Colonic mucosa (tissue), 4 donors: ENCODE results near the gene CFAP58. TPM values are rescaled to one million over a fixed set of nuclear protein-coding genes. Genes with fewer than 3 reads are reported as not detected.

ENCODE experiments used
- DNase-seq: peaks from one replicate; pipeline ENCODE4 v3.0.0-alpha.2; 2020
- H3K27ac ChIP-seq: fragments of 200-600 bp; one replicate; pipeline ENCODE4 v1.8.0; 2021
- H3K27me3 ChIP-seq: fragments of 200-600 bp; one replicate; pipeline ENCODE4 v1.8.0; 2021
- H3K36me3 ChIP-seq: fragments of 200-600 bp; one replicate; pipeline ENCODE4 v1.8.0; 2021
- H3K4me1 ChIP-seq: fragments of 200-600 bp; one replicate; pipeline ENCODE4 v1.8.0; 2021; ENCODE audit warnings: mild to moderate bottlenecking
- H3K4me3 ChIP-seq: fragments of 200-600 bp; one replicate; pipeline ENCODE4 v1.8.0; 2021
- H3K9ac ChIP-seq, 2 donors: one replicate each; pipeline ENCODE4 v1.7.0; 2013; ENCODE audit warnings: control low read depth in 2 of 2, low read depth in 2 of 2, low read length in 2 of 2
- H3K9me3 ChIP-seq: fragments of 200-600 bp; one replicate; pipeline ENCODE4 v1.8.0; 2021
- CTCF ChIP-seq: fragments of 200-600 bp; IDR thresholded peaks from one replicate; pipeline ENCODE4 v1.8.0; 2022; ENCODE audit warnings: antibody characterized with exemption, mild to moderate bottlenecking
- intact Hi-C: fragments of 100-400 bp; cut with DNase I; formaldehyde crosslinking; loops from one replicate; pipeline ENCODE4 v1.14.1; 2022
- total RNA-seq, 2 donors: library from RNA; stranded (reverse); fragmentation: NEBNext Ultra II Directional in 1 of 2; extraction: Animal tissue kit (Norgen Biotek cat#: 25700) in 1 of 2; gene quantifications; one replicate each; pipeline ENCODE4 v1.2.1, GENCODE V29; 2021
- donor health status: healthy.
- donor health status: DM: no; HTN: no; CAD: no.
- donor health status: DM: no; HTN: no; CAD: no.

The CFAP58 gene
- total RNA-seq, 2 donors from 2014 or later: 0.11 TPM; not detected in 1

- Histone ChIP-seq H3K27ac (no peak overlapping the region), H3K4me1 (no peaks in the 10 kb centered on the region), H3K27me3 (no peaks in the 10 kb centered on the region), H3K4me3 (no peak overlapping the region), H3K9ac (no peak overlapping the region), H3K36me3 (no peaks in the 10 kb centered on the region), H3K9me3 (no peaks in the 10 kb centered on the region)
- no peak for TF ChIP-seq CTCF
- intact Hi-C loops: no loop called here
- DNase-seq: no peak
Measured at GRCh38 chr10:104486803-104487202, 133.2 kb downstream of the CFAP58 start.

- Histone ChIP-seq H3K9ac (no peak overlapping the region), H3K4me1 (no peaks in the 10 kb centered on the region), H3K4me3 (no peak overlapping the region), H3K9me3 (no peaks in the 10 kb centered on the region), H3K36me3 (no peaks in the 10 kb centered on the region), H3K27me3 (no peaks in the 10 kb centered on the region), H3K27ac (no peak overlapping the region)
- no peak for TF ChIP-seq CTCF
- DNase-seq: no peak
- intact Hi-C loops: no loop called here
Measured at GRCh38 chr10:104487794-104488438, 134.3 kb downstream of the CFAP58 start.

- Histone ChIP-seq H3K27ac (no peak overlapping the region), H3K4me1 (no peaks in the 10 kb centered on the region), H3K27me3 (no peaks in the 10 kb centered on the region), H3K4me3 (no peak overlapping the region), H3K9me3 (no peaks in the 10 kb centered on the region), H3K9ac (no peak overlapping the region), H3K36me3 (no peaks in the 10 kb centered on the region)
- intact Hi-C loops: no loop called here
- TF ChIP-seq CTCF: no peak
- no peak for DNase-seq
Measured at GRCh38 chr10:104488439-104488832, 134.8 kb downstream of the CFAP58 start.

- H3K4me1 ChIP-seq: no peaks in the 10 kb centered on the region
- intact Hi-C loops: no loop called here
- no peak overlapping the region for H3K9ac ChIP-seq
- DNase-seq: no peak
- no peaks in the 10 kb centered on the region for H3K36me3 ChIP-seq
- H3K4me3 ChIP-seq: no peak overlapping the region
- no peak for TF ChIP-seq CTCF
- H3K27ac ChIP-seq: no peak overlapping the region
- no peaks in the 10 kb centered on the region for H3K27me3 ChIP-seq
- no peaks in the 10 kb centered on the region for H3K9me3 ChIP-seq
Measured at GRCh38 chr10:104492329-104492940, 138.8 kb downstream of the CFAP58 start.

GRCh38 chr10:104498347-104499081 lies 144.9 kb downstream of the CFAP58 start:
- no peak overlapping the region for H3K4me3 ChIP-seq
- intact Hi-C loops: no loop called here
- TF ChIP-seq CTCF: no peak

More at GRCh38 chr10:104498347-104499081, 144.9 kb downstream of the CFAP58 start:
- Histone ChIP-seq H3K9me3 (no peaks in the 10 kb centered on the region), H3K27me3 (no peaks in the 10 kb centered on the region), H3K9ac (no peak overlapping the region), H3K36me3 (no peaks in the 10 kb centered on the region), H3K4me1 (no peaks in the 10 kb centered on the region), H3K27ac (no peak overlapping the region)
- DNase-seq: no peak
